Left renal pelvis (tissue), 4 donors: ENCODE data around the gene TMEM131. TPM values are rescaled to one million over a fixed set of nuclear protein-coding genes. Genes with fewer than 3 reads are reported as not detected.
"Not testable (repeated sequence)": the region's sequence is repeated elsewhere in the genome, so short reads cannot be mapped to it uniquely, and the experiment has no call there.

Source experiments
- DNase-seq, 4 donors: peaks; one replicate each; pipeline ENCODE4 v3.0.0-alpha.2; 2013; ENCODE audit warnings: low read depth in 4 of 4, low spot score in 3 of 4
- polyA plus RNA-seq, 4 donors: library from polyadenylated mRNA; unstranded; fragments of 120-200 nt; gene quantifications; one replicate each; pipeline ENCODE4 v1.2.1, GENCODE V29; 2013; ENCODE audit not compliant: insufficient read length in 4 of 4

Gene TMEM131
- polyA plus RNA-seq, 4 donors: 46.5 to 52.6 (median 50.4) TPM

- DNase-seq: no peak
Observed at GRCh38 chr2:98025481-98026037, 29.8 kb upstream of the TMEM131 start.

- DNase-seq: not testable (repeated sequence)
Observed at GRCh38 chr2:98022067-98022466, 26.3 kb upstream of the TMEM131 start.

- no peak for DNase-seq
Observed at GRCh38 chr2:98020992-98021713, 25.4 kb upstream of the TMEM131 start.

- DNase-seq: no peak
Observed at GRCh38 chr2:98020516-98020915, 24.8 kb upstream of the TMEM131 start.

- DNase-seq: no peak
Observed at GRCh38 chr2:98016908-98017670, 21.3 kb upstream of the TMEM131 start.

- no peak for DNase-seq
Observed at GRCh38 chr2:98015671-98016070, 19.9 kb upstream of the TMEM131 start.

GRCh38 chr2:98014379-98014778, 18.6 kb upstream of the TMEM131 start:
- DNase-seq: no peak

GRCh38 chr2:98013407-98014042, 17.8 kb upstream of the TMEM131 start:
- DNase-seq: no peak

GRCh38 chr2:98012561-98012991, 16.8 kb upstream of the TMEM131 start:
- DNase-seq: no peak

GRCh38 chr2:98009887-98010760, 14.4 kb upstream of the TMEM131 start:
- DNase-seq: no peak

- DNase-seq: no peak
Observed at GRCh38 chr2:98008415-98008814, 12.7 kb upstream of the TMEM131 start.

- DNase-seq: no peak
Observed at GRCh38 chr2:98006378-98006777, 10.6 kb upstream of the TMEM131 start.

- DNase-seq: no peak
Observed at GRCh38 chr2:98004613-98005012, 8.9 kb upstream of the TMEM131 start.

GRCh38 chr2:98004047-98004446, 8.3 kb upstream of the TMEM131 start:
- DNase-seq: no peak

- no peak for DNase-seq
Observed at GRCh38 chr2:97999536-97999935, 3.8 kb upstream of the TMEM131 start.

- no peak for DNase-seq
Observed at GRCh38 chr2:97998431-97999005, 2.8 kb upstream of the TMEM131 start.

- peak in 1 of 4 donors; percentile 24 for DNase-seq
Observed at GRCh38 chr2:97997784-97998392, 2.1 kb upstream of the TMEM131 start.

GRCh38 chr2:97996679-97997078, 931 bp upstream of the TMEM131 start:
- DNase-seq: no peak

- DNase-seq: peak in 1 of 4 donors; percentile 22
Observed at GRCh38 chr2:97995026-97995733, 568 bp downstream of the TMEM131 start.
